Breast epithelium (tissue), 3 donors: Measurements from ENCODE around the gene MITF.

Experiments
- CTCF ChIP-seq, 3 donors: fragments of 450-650 bp; IDR thresholded peaks; one replicate each; pipeline ENCODE4 v1.5.1; 2016 to 2017; ENCODE audit warnings: antibody characterized with exemption in 3 of 3, mild to moderate bottlenecking in 3 of 3, moderate library complexity in 3 of 3
- POLR2A ChIP-seq: fragments of 450-650 bp; IDR thresholded peaks from one replicate; pipeline ENCODE4 v1.6.1; 2016; ENCODE audit warnings: antibody characterized with exemption, mild to moderate bottlenecking, moderate library complexity
- POLR2AphosphoS5 ChIP-seq, 3 donors: sonication (generic); formaldehyde crosslinking; IDR thresholded peaks; one replicate each; pipeline ENCODE4 v1.6.1; 2017; ENCODE audit warnings: antibody characterized with exemption in 3 of 3

GRCh38 chr3:69725994-69726571 is 13.2 kb upstream of the MITF start:
- no peak for TF ChIP-seq CTCF (IDR thresholded peaks at IDR 0.05)
- no peak for TF ChIP-seq POLR2AphosphoS5 (IDR thresholded peaks at IDR 0.05)
- TF ChIP-seq POLR2A = no peak
